Measurements from ENCODE around the gene RAP2C.

DNA sequence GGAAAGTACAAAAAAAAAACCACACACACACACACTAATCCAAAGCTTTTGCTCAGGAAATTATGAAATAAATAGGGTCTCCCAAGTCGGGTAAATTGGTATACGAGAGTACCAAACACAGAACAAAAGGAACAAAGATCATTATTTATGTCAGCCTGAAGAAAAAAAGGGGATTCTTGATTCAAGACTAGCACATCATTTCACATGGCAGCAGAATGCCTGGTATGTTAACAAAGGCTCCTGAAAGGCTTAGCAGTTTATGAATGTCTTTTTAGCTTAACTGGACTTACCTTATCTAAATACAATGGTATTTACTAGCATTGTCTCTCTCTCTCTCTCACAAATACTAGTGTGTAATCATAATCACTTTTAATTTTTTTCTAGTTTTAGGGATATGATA is 11.3 kb downstream of the RAP2C start:
- TF ChIP-seq, protein P1, sequence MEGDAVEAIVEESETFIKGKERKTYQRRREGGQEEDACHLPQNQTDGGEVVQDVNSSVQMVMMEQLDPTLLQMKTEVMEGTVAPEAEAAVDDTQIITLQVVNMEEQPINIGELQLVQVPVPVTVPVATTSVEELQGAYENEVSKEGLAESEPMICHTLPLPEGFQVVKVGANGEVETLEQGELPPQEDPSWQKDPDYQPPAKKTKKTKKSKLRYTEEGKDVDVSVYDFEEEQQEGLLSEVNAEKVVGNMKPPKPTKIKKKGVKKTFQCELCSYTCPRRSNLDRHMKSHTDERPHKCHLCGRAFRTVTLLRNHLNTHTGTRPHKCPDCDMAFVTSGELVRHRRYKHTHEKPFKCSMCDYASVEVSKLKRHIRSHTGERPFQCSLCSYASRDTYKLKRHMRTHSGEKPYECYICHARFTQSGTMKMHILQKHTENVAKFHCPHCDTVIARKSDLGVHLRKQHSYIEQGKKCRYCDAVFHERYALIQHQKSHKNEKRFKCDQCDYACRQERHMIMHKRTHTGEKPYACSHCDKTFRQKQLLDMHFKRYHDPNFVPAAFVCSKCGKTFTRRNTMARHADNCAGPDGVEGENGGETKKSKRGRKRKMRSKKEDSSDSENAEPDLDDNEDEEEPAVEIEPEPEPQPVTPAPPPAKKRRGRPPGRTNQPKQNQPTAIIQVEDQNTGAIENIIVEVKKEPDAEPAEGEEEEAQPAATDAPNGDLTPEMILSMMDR (conservative IDR thresholded peaks at IDR 0.05; ENCODE audit: low read length), result no peak
- no peak for TF ChIP-seq EZH2phosphoT487 (IDR thresholded peaks at IDR 0.05; ENCODE audit: borderline replicate concordance, low read depth, low read length)

Measured in OCI-LY7 (cell line).